SK-N-SH (cell line): ENCODE results near the gene SCRN2. TPM values are rescaled to one million over a fixed set of nuclear protein-coding genes. Genes with fewer than 3 reads are reported as not detected.

Source experiments
- CTCF ChIA-PET: fragments of 300-600, 350-600 bp; formaldehyde crosslinking; extraction: SDS; loops from one replicate; lab custom pipeline; 2021; lab: Yijun Ruan, JAX
- POLR2A ChIA-PET: fragments of 350-600 bp; sonication (Branson Sonifier 250); formaldehyde crosslinking; extraction: SDS; loops from one replicate; lab custom pipeline; 2020; ENCODE audit warnings: antibody characterized with exemption, inconsistent platforms; lab: Yijun Ruan, JAX
- DNase-seq: peaks from one replicate; pipeline ENCODE4 v3.0.0; 2012
- H2AFZ ChIP-seq: fragments of 200-600 bp; sonication (generic); 2 replicates; pipeline ENCODE4 v1.8.1; 2016; ENCODE audit warnings: antibody characterized with exemption, mild to moderate bottlenecking, low read depth
- H3F3A ChIP-seq: fragments of 200-600 bp; sonication (generic); replicated peaks from 2 replicates; pipeline ENCODE3; 2016; ENCODE audit warnings: antibody characterized with exemption, mild to moderate bottlenecking; ENCODE audit not compliant: insufficient read depth
- H3K27ac ChIP-seq, 2 experiments: fragments of 200-500 bp in 1 of 2; fragments of 200-600 bp in 1 of 2; sonication (Bioruptor generic) in 1 of 2; sonication (generic), shearing (Covaris generic) in 1 of 2; 2 replicates each; pipeline versions ENCODE4 v1.5.1 to v1.6.1; 2014 to 2016; ENCODE audit warnings: low read depth in 2 of 2, inconsistent platforms in 1 of 2, low read length in 1 of 2, mild to moderate bottlenecking in 1 of 2, mixed read lengths in 1 of 2
- H3K27me3 ChIP-seq: fragments of 200-600 bp; sonication (generic), shearing (Covaris generic); 2 replicates; pipeline ENCODE4 v1.6.1; 2016; ENCODE audit warnings: mixed run types; ENCODE audit not compliant: insufficient read depth
- H3K36me3 ChIP-seq, 2 experiments: fragments of 200-500 bp in 1 of 2; fragments of 200-600 bp in 1 of 2; sonication (Bioruptor generic) in 1 of 2; sonication (generic) in 1 of 2; replicated peaks in 1 of 2; 2 replicates each; pipeline versions ENCODE3 to v1.5.1; 2014 to 2016; ENCODE audit warnings: low read length in 1 of 2, mild to moderate bottlenecking in 1 of 2; ENCODE audit not compliant: insufficient read depth in 2 of 2, control insufficient read depth in 1 of 2
- H3K4me1 ChIP-seq, 2 experiments: fragments of 200-500 bp in 1 of 2; fragments of 200-600 bp in 1 of 2; sonication (Bioruptor generic) in 1 of 2; sonication (generic), shearing (Covaris generic) in 1 of 2; 2 replicates each; pipeline versions ENCODE4 v1.5.1 to v1.6.1; 2014 to 2016; ENCODE audit warnings: low read depth in 1 of 2, low read length in 1 of 2, mixed run types in 1 of 2; ENCODE audit not compliant: insufficient read depth in 2 of 2, control insufficient read depth in 1 of 2
- H3K4me2 ChIP-seq: fragments of 200-600 bp; sonication (generic), shearing (Covaris generic); 2 replicates; pipeline ENCODE4 v1.6.1; 2017; ENCODE audit warnings: mixed run types
- H3K4me3 ChIP-seq, 2 experiments: fragments of 200-500 bp in 1 of 2; fragments of 200-600 bp in 1 of 2; sonication (Bioruptor generic) in 1 of 2; sonication (generic), shearing (Covaris generic) in 1 of 2; 2 replicates each; pipeline versions ENCODE4 v1.5.1 to v1.8.1; 2014 to 2016; ENCODE audit warnings: low read depth in 2 of 2, inconsistent platforms in 1 of 2, low read length in 1 of 2, mild to moderate bottlenecking in 1 of 2, mixed read lengths in 1 of 2, moderate library complexity in 1 of 2
- H3K79me2 ChIP-seq: fragments of 200-600 bp; sonication (generic); 2 replicates; pipeline ENCODE4 v1.8.1; 2017; ENCODE audit warnings: mild to moderate bottlenecking; ENCODE audit not compliant: insufficient read depth
- H3K9ac ChIP-seq: fragments of 200-600 bp; sonication (generic); 2 replicates; pipeline ENCODE4 v1.6.1; 2017; ENCODE audit warnings: mixed run types
- H3K9me2 ChIP-seq: fragments of 200-600 bp; sonication (generic); 2 replicates; pipeline ENCODE4 v1.6.1; 2017; ENCODE audit warnings: mixed run types
- H3K9me3 ChIP-seq: fragments of 200-600 bp; sonication (generic); 2 replicates; pipeline ENCODE4 v1.6.1; 2017; ENCODE audit warnings: mixed run types, mild to moderate bottlenecking, moderate library complexity
- H4K20me1 ChIP-seq: fragments of 200-600 bp; sonication (generic); 2 replicates; pipeline ENCODE4 v1.6.1; 2017; ENCODE audit warnings: mild to moderate bottlenecking, mixed run types; ENCODE audit not compliant: insufficient read depth
- ELF1 ChIP-seq: IDR thresholded peaks from 2 replicates; pipeline ENCODE4 v1.4.0; 2012
- EP300 ChIP-seq, 2 experiments: IDR thresholded peaks; 2 replicates each; pipeline versions ENCODE4 v1.4.0 to v1.6.1; 2012; ENCODE audit warnings: borderline replicate concordance in 1 of 2, low read depth in 1 of 2, low read length in 1 of 2
- EZH2phosphoT487 ChIP-seq: fragments of 200-600 bp; sonication (generic); IDR thresholded peaks from 2 replicates; pipeline ENCODE4 v1.6.1; 2017; ENCODE audit warnings: low read depth, mixed run types, mild to moderate bottlenecking, antibody characterized with exemption, moderate library complexity, borderline replicate concordance
- JUND ChIP-seq: IDR thresholded peaks from 2 replicates; pipeline ENCODE4 v1.4.0; 2012
- MEF2A ChIP-seq: IDR thresholded peaks from 2 replicates; pipeline ENCODE4 v1.4.0; 2012; ENCODE audit warnings: low read depth, borderline replicate concordance
- NRF1 ChIP-seq: IDR thresholded peaks from 2 replicates; pipeline ENCODE4 v1.6.1; 2012; ENCODE audit warnings: low read depth, mild to moderate bottlenecking, low read length
- RCOR1 ChIP-seq: fragments of 150-350 bp; IDR thresholded peaks from 2 replicates; pipeline ENCODE4 v1.6.1; 2017; ENCODE audit warnings: antibody characterized with exemption, low read length
- RFX5 ChIP-seq: IDR thresholded peaks from 2 replicates; pipeline ENCODE4 v1.6.1; 2012; ENCODE audit warnings: mild to moderate bottlenecking, improper control_type of control experiment, low read length
- RXRA ChIP-seq: IDR thresholded peaks from 2 replicates; pipeline ENCODE4 v1.4.0; 2012; ENCODE audit warnings: low read depth, mild to moderate bottlenecking, borderline replicate concordance
- WGBS: methylation state at CpG from one replicate; pipeline ENCODE4 v1.1.6; 2017; ENCODE audit warnings: low lambda C conversion rate; 5-methylcytosine and 5-hydroxymethylcytosine counted together
- polyA plus RNA-seq, 3 experiments: library from polyadenylated mRNA; depleted of rRNA; stranded (reverse); fragments of >200 nt; gene quantifications; 2 replicates each; pipeline ENCODE4 v1.2.3, GENCODE V29; 2012
- TF ChIP-seq, protein P1 (sequence below): fragments of 150-350 bp; IDR thresholded peaks from 2 replicates; pipeline ENCODE4 v1.6.1; 2016; ENCODE audit warnings: mild to moderate bottlenecking, low read depth, low read length
- TF ChIP-seq, protein P2 (sequence below): IDR thresholded peaks from 2 replicates; pipeline ENCODE4 v1.4.0; 2012; ENCODE audit warnings: low read depth, borderline replicate concordance
- TF ChIP-seq, protein P3 (sequence below): IDR thresholded peaks from 2 replicates; pipeline ENCODE4; 2012
- TF ChIP-seq, protein P4 (sequence below): fragments of 150-350 bp; IDR thresholded peaks from 2 replicates; pipeline ENCODE4 v1.6.1; 2017; ENCODE audit warnings: antibody characterized with exemption, low read length, low read depth, borderline replicate concordance

Gene SCRN2
- polyA plus RNA-seq, 1 of the 3 experiments (the other 2 are of a cell fraction): 139 TPM

DNA sequence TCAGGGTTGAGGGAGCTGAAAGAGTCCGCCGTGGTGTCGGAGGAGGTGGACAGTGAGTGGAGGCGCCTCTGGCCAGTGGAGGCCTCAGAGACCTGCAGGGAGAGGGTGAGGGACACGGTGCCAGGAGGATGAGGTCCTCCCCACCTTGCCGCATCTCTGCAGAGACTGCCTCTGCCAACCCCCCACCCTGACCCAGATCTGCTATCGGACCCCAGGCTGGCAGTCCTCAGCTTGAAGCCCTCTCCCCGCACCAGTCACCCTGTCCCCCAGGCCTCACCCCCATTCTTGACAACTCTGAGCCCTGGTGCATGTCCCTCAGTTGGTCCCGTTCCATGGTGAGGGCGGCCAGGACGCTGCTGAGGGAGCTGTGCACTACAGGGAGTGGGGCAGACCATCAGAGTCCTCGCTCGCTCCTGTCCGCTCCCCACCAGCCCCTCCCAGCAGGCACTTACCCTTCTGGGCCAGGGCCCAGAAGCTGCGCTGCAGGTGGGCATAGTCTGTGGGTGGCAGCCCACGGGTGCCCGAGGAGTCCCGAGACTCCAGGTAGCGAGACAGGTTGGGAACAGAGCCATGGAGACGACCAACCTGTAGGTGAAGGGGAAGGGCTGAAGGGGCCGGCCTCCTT lies 24.9 kb downstream of the SCRN2 start:
- ChIA-PET POLR2A (no interaction called here), CTCF (interaction anchor here (0.8 to 1.5 kb wide), 3 partner anchors 28 to 152 kb away, joined by 3 to 6 read pairs (median 3); no protein-coding TSS in a partner anchor)
- H3K4me1 ChIP-seq: peaks cover 4 to 14% of the 10 kb centered on the region in 2 experiments; a peak in 1 of 4 replicates
- no peak overlapping the region for H3K9ac ChIP-seq
- H3K9me3 ChIP-seq: no peaks in the 10 kb centered on the region
- no peak overlapping the region for H2AFZ ChIP-seq
- no peak overlapping the region for H3K4me2 ChIP-seq
- peaks cover 5% of the 10 kb centered on the region for H3F3A ChIP-seq
- DNase-seq: no peak
- H3K27me3 ChIP-seq: no peaks in the 10 kb centered on the region
- 92% methylated on average over 19 of the region's 21 CpGs for WGBS
- no peak overlapping the region for H3K27ac ChIP-seq
- no peak for TF ChIP-seq EZH2phosphoT487
- TF ChIP-seq EP300 (IDR thresholded peaks at IDR 0.05; ENCODE audit: borderline replicate concordance in 1 of 2, low read depth in 1 of 2, low read length in 1 of 2): no peak
- TF ChIP-seq JUND: no peak
- TF ChIP-seq RXRA: no peak
- TF ChIP-seq NRF1: no peak
- no peak for TF ChIP-seq ELF1
- H3K4me3 ChIP-seq: no peak overlapping the region
- H3K36me3 ChIP-seq: peaks cover 4 to 69% of the 10 kb centered on the region in 2 experiments
- H3K9me2 ChIP-seq: no peaks in the 10 kb centered on the region
- H3K79me2 ChIP-seq: peaks cover 10% of the 10 kb centered on the region; the same call in 1 of the 2 replicates
- no peaks in the 10 kb centered on the region for H4K20me1 ChIP-seq

DNA sequence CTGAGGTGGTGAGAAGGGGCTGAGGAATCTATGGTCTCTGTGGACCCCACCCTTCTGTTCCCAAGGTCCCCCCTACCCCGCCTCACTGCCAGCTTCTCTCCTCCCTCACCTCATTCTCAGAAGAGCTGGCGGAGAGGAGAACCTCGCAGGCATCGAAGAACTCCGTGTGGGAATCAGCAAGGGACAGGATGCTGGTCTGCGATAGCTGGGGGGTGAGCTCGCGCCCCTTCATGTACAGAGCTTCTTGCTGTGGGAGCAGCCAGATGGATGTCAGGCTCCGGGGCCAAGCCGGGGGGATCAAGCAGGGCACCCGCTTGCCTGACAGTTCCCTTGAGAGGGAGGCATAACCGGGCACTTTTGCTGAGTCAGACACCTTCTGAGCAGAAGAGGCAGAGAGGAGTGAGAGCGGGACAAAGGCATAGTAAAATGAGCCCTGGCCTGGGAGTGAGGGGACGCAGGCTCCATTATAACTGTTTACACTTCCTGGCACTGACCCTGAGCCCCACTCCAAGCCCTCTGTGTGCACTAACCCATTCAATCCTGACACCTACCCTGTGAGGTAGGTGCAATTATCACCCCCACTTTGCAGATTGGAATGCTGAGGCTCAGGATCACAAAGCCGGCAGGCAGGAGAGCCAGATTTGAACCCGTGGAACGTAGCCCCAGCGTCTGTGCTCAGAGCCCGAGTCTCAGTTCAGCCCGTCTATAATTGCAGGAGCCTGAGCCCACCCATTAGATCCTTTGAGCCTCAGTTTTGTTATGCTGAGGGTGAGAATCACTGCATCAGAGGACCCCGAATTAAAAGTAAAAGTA lies 25.8 kb downstream of the SCRN2 start:
- no peak overlapping the region for H2AFZ ChIP-seq
- peaks cover 5% of the 10 kb centered on the region for H3F3A ChIP-seq
- H3K36me3 ChIP-seq: peaks cover 4 to 69% of the 10 kb centered on the region in 2 experiments
- ChIA-PET CTCF (interaction anchor here (1.4 to 1.7 kb wide), 4 partner anchors 13 to 117 kb away, joined by 5 to 12 read pairs (median 6); partner anchors contain the start of gene SCRN2), POLR2A (interaction anchor here (1.1 kb wide), 1 partner anchor 16 kb away, joined by 3 read pairs; the partner anchor contains the start of genes LRRC46 and MRPL10)
- H3K9me3 ChIP-seq: no peaks in the 10 kb centered on the region
- no peaks in the 10 kb centered on the region for H3K27me3 ChIP-seq
- H4K20me1 ChIP-seq: 0 out of 2 replicates have a peak, but pooled peaks cover 6% of the 10 kb centered on the region
- H3K9me2 ChIP-seq: no peaks in the 10 kb centered on the region
- H3K4me1 ChIP-seq: peaks cover 0 to 5% of the 10 kb centered on the region in 2 experiments; a peak in 1 of 4 replicates
- TF ChIP-seq, protein P1, sequence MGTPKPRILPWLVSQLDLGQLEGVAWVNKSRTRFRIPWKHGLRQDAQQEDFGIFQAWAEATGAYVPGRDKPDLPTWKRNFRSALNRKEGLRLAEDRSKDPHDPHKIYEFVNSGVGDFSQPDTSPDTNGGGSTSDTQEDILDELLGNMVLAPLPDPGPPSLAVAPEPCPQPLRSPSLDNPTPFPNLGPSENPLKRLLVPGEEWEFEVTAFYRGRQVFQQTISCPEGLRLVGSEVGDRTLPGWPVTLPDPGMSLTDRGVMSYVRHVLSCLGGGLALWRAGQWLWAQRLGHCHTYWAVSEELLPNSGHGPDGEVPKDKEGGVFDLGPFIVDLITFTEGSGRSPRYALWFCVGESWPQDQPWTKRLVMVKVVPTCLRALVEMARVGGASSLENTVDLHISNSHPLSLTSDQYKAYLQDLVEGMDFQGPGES: no peak
- TF ChIP-seq ELF1 (no peak), JUND (no peak), RFX5 (no peak), RCOR1 (no peak), MEF2A (no peak)
- TF ChIP-seq, protein P2, sequence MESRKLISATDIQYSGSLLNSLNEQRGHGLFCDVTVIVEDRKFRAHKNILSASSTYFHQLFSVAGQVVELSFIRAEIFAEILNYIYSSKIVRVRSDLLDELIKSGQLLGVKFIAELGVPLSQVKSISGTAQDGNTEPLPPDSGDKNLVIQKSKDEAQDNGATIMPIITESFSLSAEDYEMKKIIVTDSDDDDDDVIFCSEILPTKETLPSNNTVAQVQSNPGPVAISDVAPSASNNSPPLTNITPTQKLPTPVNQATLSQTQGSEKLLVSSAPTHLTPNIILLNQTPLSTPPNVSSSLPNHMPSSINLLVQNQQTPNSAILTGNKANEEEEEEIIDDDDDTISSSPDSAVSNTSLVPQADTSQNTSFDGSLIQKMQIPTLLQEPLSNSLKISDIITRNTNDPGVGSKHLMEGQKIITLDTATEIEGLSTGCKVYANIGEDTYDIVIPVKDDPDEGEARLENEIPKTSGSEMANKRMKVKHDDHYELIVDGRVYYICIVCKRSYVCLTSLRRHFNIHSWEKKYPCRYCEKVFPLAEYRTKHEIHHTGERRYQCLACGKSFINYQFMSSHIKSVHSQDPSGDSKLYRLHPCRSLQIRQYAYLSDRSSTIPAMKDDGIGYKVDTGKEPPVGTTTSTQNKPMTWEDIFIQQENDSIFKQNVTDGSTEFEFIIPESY: no peak
- TF ChIP-seq, protein P3, sequence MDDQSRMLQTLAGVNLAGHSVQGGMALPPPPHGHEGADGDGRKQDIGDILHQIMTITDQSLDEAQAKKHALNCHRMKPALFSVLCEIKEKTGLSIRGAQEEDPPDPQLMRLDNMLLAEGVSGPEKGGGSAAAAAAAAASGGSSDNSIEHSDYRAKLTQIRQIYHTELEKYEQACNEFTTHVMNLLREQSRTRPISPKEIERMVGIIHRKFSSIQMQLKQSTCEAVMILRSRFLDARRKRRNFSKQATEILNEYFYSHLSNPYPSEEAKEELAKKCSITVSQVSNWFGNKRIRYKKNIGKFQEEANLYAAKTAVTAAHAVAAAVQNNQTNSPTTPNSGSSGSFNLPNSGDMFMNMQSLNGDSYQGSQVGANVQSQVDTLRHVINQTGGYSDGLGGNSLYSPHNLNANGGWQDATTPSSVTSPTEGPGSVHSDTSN: no peak
- TF ChIP-seq, protein P4, sequence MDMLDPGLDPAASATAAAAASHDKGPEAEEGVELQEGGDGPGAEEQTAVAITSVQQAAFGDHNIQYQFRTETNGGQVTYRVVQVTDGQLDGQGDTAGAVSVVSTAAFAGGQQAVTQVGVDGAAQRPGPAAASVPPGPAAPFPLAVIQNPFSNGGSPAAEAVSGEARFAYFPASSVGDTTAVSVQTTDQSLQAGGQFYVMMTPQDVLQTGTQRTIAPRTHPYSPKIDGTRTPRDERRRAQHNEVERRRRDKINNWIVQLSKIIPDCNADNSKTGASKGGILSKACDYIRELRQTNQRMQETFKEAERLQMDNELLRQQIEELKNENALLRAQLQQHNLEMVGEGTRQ: no peak
- no peak for DNase-seq
- H3K79me2 ChIP-seq: peaks cover under 1% of the 10 kb centered on the region; the same call in 1 of the 2 replicates
- H3K9ac ChIP-seq: no peak overlapping the region
- H3K27ac ChIP-seq: no peak overlapping the region
- H3K4me2 ChIP-seq: no peak overlapping the region
- no peak overlapping the region for H3K4me3 ChIP-seq
- 89% methylated on average over 16 of the region's 21 CpGs for WGBS
